Measurements from ENCODE around the gene BTBD9.

DNA sequence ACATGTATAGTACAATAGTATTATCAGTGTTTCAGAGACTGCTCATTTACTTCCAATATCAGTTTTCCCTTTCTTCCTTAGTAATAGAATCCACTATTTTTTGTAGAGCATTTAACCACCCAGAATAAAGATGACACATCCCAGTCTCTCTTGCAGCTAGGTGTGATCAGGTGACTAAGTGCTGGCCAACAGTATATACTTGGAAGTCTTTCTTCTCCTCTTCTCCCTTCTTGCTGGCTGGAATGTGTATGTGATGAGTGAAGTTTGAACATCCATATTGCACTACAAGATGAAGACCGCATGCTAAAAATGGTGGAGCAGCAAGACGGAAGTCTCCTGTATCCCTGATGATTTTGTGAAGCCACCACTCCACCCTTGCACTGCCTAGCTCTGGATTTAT is 14.5 kb upstream of the BTBD9 start:
- TF ChIP-seq, protein P1, sequence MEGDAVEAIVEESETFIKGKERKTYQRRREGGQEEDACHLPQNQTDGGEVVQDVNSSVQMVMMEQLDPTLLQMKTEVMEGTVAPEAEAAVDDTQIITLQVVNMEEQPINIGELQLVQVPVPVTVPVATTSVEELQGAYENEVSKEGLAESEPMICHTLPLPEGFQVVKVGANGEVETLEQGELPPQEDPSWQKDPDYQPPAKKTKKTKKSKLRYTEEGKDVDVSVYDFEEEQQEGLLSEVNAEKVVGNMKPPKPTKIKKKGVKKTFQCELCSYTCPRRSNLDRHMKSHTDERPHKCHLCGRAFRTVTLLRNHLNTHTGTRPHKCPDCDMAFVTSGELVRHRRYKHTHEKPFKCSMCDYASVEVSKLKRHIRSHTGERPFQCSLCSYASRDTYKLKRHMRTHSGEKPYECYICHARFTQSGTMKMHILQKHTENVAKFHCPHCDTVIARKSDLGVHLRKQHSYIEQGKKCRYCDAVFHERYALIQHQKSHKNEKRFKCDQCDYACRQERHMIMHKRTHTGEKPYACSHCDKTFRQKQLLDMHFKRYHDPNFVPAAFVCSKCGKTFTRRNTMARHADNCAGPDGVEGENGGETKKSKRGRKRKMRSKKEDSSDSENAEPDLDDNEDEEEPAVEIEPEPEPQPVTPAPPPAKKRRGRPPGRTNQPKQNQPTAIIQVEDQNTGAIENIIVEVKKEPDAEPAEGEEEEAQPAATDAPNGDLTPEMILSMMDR (IDR thresholded peaks at IDR 0.05) = no peak
- no peak for TF ChIP-seq POLR2A (IDR thresholded peaks at IDR 0.05)
